ENCODE measurements around the gene WRNIP1. TPM values are rescaled to one million over a fixed set of nuclear protein-coding genes. Genes with fewer than 3 reads are reported as not detected.

The WRNIP1 gene
- total and polyA plus RNA-seq, 2 of the 8 experiments (the other 6 are each of a cell fraction or from before 2014, with no cell fraction given) = 38.2 to 39.2 TPM

GRCh38 chr6:2754911-2755310 lies 10.3 kb upstream of the WRNIP1 start:
- WGBS, 2 experiments (ENCODE audit: extremely low coverage in 1 of 2, insufficient coverage in 1 of 2, insufficient read length in 1 of 2, insufficient replicate concordance in 2 of 2, low coverage in 1 of 2, low lambda C conversion rate in 2 of 2, missing lambda C conversion rate in 1 of 2) = 74% methylated on average over 1 of the region's 1 CpG; no CpG with 5 or more reads in 1 of the 2 experiments
- H3K14ac ChIP-seq (ENCODE audit: insufficient read length) = no peak overlapping the region
- ChIA-PET CTCF (ENCODE audit: partially characterized antibody) (interaction anchor here (0.9 to 1.6 kb wide), 2 partner anchors 16 to 37 kb away, joined by 3 to 8 read pairs; no protein-coding TSS in a partner anchor), POLR2A (ENCODE audit: partially characterized antibody) (no interaction called here)
- no peak overlapping the region for H2BK15ac ChIP-seq (ENCODE audit: low read length)
- FAIRE-seq = no peak
- H4K20me1 ChIP-seq (replicated peaks in 1 of 2; ENCODE audit: control insufficient read depth in 1 of 2, insufficient read depth in 2 of 2, low read length in 2 of 2) = no peaks in the 10 kb centered on the region
- no peak overlapping the region for H2AFZ ChIP-seq (ENCODE audit: low read length)
- H3K4me3 ChIP-seq (ENCODE audit: extremely low read depth in 1 of 4, insufficient read depth in 2 of 4, low read depth in 3 of 4, low read length in 4 of 4) = no peak overlapping the region
- no peak overlapping the region for H2BK5ac ChIP-seq (ENCODE audit: low read depth, low read length)
- H2BK120ac ChIP-seq (replicated peaks; ENCODE audit: low read depth, low read length) = no peak overlapping the region
- no peaks in the 10 kb centered on the region for H3K27me3 ChIP-seq (replicated peaks in 1 of 4; ENCODE audit: control insufficient read depth in 3 of 4, extremely low read depth in 1 of 4, insufficient read depth in 3 of 4, low read length in 3 of 4)
- H3K36me3 ChIP-seq (ENCODE audit: control insufficient read depth in 2 of 4, insufficient read depth in 4 of 4, low read length in 3 of 4) = no peaks in the 10 kb centered on the region
- H2BK20ac ChIP-seq (ENCODE audit: low read length) = no peak overlapping the region
- no peak overlapping the region for H3K18ac ChIP-seq (ENCODE audit: extremely low read depth, low read length)
- H3K23me2 ChIP-seq (ENCODE audit: low read depth, low read length) = no peaks in the 10 kb centered on the region; the same call in 1 of the 2 replicates
- no peaks in the 10 kb centered on the region; a peak in 1 of 7 replicates for H3K4me1 ChIP-seq (replicated peaks in 1 of 4; ENCODE audit: control insufficient read depth in 3 of 4, insufficient read depth in 4 of 4, low read length in 3 of 4)
- H3K79me2 ChIP-seq (ENCODE audit: control insufficient read depth in 1 of 2, insufficient read depth in 2 of 2, low read length in 2 of 2) = no peaks in the 10 kb centered on the region
- H3K9ac ChIP-seq (replicated peaks in 1 of 4; ENCODE audit: extremely low read depth in 1 of 4, low read depth in 3 of 4, low read length in 3 of 4) = no peak overlapping the region
- no peak overlapping the region for H4K8ac ChIP-seq (ENCODE audit: extremely low read depth, insufficient read depth, low read length)
- no peaks in the 10 kb centered on the region for H3K9me3 ChIP-seq (ENCODE audit: insufficient read depth in 2 of 2, low read depth in 1 of 2, low read length in 1 of 2)
- no peak overlapping the region for H3K4me2 ChIP-seq (ENCODE audit: insufficient read depth in 1 of 2, low read depth in 2 of 2, low read length in 2 of 2)
- no peak overlapping the region for H2BK12ac ChIP-seq (ENCODE audit: low read depth, low read length)
- no peak overlapping the region for H3K4ac ChIP-seq (replicated peaks; ENCODE audit: insufficient read length, low read depth, low read length)
- DNase-seq (ENCODE audit: low read depth in 1 of 2, low spot score in 2 of 2) = no peak
- H3K56ac ChIP-seq (replicated peaks; ENCODE audit: insufficient read length, low read depth, low read length) = no peak overlapping the region
- no peak overlapping the region for H3K27ac ChIP-seq (ENCODE audit: low read depth, low read length)
- H3K79me1 ChIP-seq (ENCODE audit: low read depth, low read length) = no peaks in the 10 kb centered on the region
- no peak overlapping the region for H3K23ac ChIP-seq (ENCODE audit: insufficient read length)
- H2AK5ac ChIP-seq (ENCODE audit: low read depth, low read length) = no peak overlapping the region
- H4K91ac ChIP-seq (replicated peaks; ENCODE audit: insufficient read length, low read length) = no peak overlapping the region
- no peak overlapping the region for H4K5ac ChIP-seq (ENCODE audit: insufficient read length, low read depth, low read length)
- TF ChIP-seq E2F6 (IDR thresholded peaks at IDR 0.05) (no peak), TAF7 (optimal IDR thresholded peaks at IDR 0.05; ENCODE audit: borderline replicate concordance, low read depth, low read length) (no peak), TBP (IDR thresholded peaks at IDR 0.05; ENCODE audit: low read depth, low read length) (no peak), GABPA (IDR thresholded peaks at IDR 0.05; ENCODE audit: borderline replicate concordance, insufficient read depth, low read length) (no peak), CEBPB (IDR thresholded peaks at IDR 0.05; ENCODE audit: low read depth, low read length) (no peak), BRCA1 (IDR thresholded peaks at IDR 0.05; ENCODE audit: low read depth, low read length) (no peak), POLR2AphosphoS5 (IDR thresholded peaks at IDR 0.05; ENCODE audit: low read depth, low read length) (no peak), USF2 (IDR thresholded peaks at IDR 0.05; ENCODE audit: low read length) (no peak), MAFK (IDR thresholded peaks at IDR 0.05; ENCODE audit: low read depth, low read length) (no peak), RFX5 (IDR thresholded peaks at IDR 0.05; ENCODE audit: borderline replicate concordance, low read depth, low read length) (no peak), HDAC6 (IDR thresholded peaks at IDR 0.05; ENCODE audit: low read depth, low read length) (no peak), PHF8 (conservative IDR thresholded peaks at IDR 0.05; ENCODE audit: low read depth, low read length) (no peak), SUZ12 (IDR thresholded peaks at IDR 0.05; ENCODE audit: low read length) (no peak)

Data from H1 (cell line).